Esophagus squamous epithelium (tissue), 4 donors: Measurements from ENCODE around the gene KCTD21.

Experiments used
- POLR2A ChIP-seq, 4 donors: fragments of 450-650 bp; IDR thresholded peaks; one replicate each; pipeline ENCODE4 v1.6.1; 2017; ENCODE audit warnings: antibody characterized with exemption in 4 of 4, mild to moderate bottlenecking in 4 of 4, moderate library complexity in 3 of 4
- TF ChIP-seq, protein P1 (sequence below), 6 experiments: fragments of 450-650 bp in 4 of 6; fragments of 200-600 bp in 2 of 6; sonication (generic) in 2 of 6; IDR thresholded peaks; one replicate each; pipeline ENCODE4 v1.5.1; 2016 to 2019; ENCODE audit warnings: antibody characterized with exemption in 6 of 6, mild to moderate bottlenecking in 4 of 6, moderate library complexity in 4 of 6

DNA sequence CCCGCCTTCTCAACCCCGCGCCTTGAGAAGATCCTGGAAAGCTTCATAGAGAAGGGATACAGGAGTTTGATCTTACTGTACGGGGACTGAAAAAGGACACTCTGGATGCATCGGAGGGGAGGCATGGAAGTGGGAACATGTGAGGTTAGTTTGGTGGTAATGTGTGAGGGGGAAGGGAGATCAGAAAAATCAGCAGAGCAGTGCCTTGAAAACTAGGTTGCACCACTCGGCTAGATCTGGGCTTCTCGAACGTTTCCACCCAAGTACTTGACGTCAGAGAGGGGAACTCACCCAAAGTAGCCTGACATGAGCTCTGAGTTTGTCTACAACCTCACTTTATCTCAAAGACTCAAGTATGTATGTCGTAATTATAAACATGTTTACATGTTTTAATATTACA is 14.8 kb upstream of the KCTD21 start:
- TF ChIP-seq, protein P1, sequence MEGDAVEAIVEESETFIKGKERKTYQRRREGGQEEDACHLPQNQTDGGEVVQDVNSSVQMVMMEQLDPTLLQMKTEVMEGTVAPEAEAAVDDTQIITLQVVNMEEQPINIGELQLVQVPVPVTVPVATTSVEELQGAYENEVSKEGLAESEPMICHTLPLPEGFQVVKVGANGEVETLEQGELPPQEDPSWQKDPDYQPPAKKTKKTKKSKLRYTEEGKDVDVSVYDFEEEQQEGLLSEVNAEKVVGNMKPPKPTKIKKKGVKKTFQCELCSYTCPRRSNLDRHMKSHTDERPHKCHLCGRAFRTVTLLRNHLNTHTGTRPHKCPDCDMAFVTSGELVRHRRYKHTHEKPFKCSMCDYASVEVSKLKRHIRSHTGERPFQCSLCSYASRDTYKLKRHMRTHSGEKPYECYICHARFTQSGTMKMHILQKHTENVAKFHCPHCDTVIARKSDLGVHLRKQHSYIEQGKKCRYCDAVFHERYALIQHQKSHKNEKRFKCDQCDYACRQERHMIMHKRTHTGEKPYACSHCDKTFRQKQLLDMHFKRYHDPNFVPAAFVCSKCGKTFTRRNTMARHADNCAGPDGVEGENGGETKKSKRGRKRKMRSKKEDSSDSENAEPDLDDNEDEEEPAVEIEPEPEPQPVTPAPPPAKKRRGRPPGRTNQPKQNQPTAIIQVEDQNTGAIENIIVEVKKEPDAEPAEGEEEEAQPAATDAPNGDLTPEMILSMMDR (IDR thresholded peaks at IDR 0.05), result no peak
- no peak for TF ChIP-seq POLR2A (IDR thresholded peaks at IDR 0.05)
